GM19324 (cell line): Measurements from ENCODE around the gene GLUL.
"Not testable (repeated sequence)": the region's sequence is repeated elsewhere in the genome, so short reads cannot be mapped to it uniquely, and the experiment has no call there.

Experiments used
- ATAC-seq: cut with Tn5 transposase; IDR thresholded peaks from one replicate; pipeline ENCODE4 v1.9.1; 2021; ENCODE audit warnings: mild to moderate bottlenecking, moderate library complexity; ENCODE audit not compliant: unreplicated experiment, low FRiP score

Gene GLUL

DNA sequence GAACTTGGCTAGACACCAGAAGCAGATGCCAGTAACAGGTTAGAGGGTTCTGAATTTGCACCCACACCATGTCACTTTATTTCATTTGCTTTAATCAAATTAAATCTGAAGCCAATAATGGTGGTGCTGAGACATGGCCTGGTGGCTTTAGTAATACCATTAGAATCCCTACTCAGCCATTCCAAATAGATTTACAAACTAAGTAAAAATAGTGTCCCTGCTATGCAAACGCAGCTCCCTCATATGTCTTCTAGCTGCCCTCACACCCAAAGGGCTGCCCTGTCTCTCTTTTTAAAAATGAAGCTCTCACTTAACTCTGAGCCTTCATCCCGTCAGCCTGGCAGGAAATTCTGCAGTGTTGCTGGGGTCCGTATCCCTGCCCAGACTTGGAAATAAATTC lies 21.1 kb downstream of the GLUL start:
- ATAC-seq = no peak

DNA sequence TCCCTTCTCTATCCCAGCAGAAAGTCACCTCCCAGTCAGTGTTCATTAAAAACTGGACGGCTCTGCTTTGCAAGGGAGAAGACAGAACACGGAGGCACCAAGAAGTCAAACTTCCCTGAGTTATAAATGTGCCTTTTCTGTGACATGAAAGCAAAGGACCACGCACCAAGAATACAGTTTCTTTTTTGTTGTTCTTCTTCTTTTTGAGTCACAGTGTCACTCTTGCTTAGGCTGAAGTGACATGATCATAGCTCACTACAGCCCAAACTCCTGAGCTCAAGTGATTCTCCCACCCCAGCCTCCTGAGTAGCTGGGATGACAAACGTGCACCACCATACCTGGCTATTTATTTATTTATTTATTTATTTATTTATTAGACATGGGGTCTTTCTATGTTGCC lies 22.7 kb downstream of the GLUL start:
- no peak for ATAC-seq

- ATAC-seq = no peak
Observed at GRCh38 chr1:182368358-182368757, 23.2 kb downstream of the GLUL start.

GRCh38 chr1:182367926-182368325 lies 23.7 kb downstream of the GLUL start:
- no peak for ATAC-seq

GRCh38 chr1:182366596-182366995 lies 25.0 kb downstream of the GLUL start:
- ATAC-seq = no peak

- ATAC-seq = no peak
Observed at GRCh38 chr1:182359645-182360044, 31.9 kb downstream of the GLUL start.

DNA sequence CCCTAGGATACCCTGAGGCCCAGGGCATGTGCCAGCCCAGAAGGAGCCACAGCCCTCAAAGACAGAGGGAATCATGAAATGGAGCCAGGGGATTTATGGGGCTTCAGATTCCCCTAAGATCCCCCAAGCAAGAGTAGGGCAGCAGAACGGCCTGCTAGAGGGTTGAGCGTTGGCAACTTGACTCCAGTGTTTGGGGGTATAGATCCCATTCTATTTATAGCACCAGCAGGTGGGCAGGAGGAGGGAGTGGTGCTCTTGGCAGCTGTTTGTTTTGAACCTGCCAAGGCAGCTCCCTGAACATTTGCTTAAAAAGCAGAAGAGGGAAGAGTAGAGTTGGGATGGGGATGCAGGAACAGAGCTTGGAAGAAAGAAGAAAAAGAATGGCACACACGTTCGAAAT lies 33.7 kb downstream of the GLUL start:
- no peak for ATAC-seq

GRCh38 chr1:182357171-182357570 lies 34.4 kb downstream of the GLUL start:
- ATAC-seq = no peak

- no peak for ATAC-seq
Observed at GRCh38 chr1:182355723-182356098, 35.9 kb downstream of the GLUL start.

- ATAC-seq = no peak
Observed at GRCh38 chr1:182351790-182352364, 39.7 kb downstream of the GLUL start.

- no peak for ATAC-seq
Observed at GRCh38 chr1:182350839-182351238, 40.8 kb downstream of the GLUL start.

DNA sequence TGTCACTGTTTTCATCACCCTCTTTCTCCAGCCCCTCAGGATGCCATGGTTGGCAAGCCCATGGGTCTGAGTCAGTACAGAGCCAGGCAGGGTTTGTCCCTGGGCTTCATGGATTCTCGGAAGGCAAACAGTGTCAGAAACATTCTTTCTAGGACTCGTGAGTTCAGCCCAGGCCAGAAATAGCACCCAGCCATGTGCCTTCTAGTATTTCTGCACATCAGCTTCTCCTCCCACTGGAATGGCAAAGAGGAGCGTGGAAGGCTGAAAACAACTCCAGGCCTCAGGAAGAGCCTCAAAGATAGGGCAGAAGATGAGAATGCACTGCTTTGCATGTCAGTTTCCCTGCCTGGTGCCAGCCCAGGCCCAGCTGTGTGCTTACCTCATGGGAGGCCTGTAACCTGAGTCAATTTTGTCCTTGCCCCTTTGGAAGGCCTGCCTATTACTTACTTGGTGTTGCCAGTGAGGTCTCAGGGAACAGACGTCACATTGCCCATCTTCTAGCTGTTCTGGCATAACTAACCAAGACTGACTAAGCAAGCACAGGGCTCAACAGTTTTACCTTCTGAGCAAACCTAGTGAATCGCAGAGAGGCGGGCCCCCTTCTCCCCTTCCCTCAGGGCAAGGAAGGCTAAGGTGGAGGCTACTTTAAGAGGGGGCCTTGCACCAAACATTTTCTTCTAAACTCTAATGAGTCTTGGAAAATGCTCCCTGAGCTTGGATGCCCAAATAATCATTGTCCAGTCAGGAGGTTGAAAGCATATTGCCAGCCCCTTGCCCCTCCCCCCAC lies 42.4 kb downstream of the GLUL start:
- ATAC-seq = no peak

DNA sequence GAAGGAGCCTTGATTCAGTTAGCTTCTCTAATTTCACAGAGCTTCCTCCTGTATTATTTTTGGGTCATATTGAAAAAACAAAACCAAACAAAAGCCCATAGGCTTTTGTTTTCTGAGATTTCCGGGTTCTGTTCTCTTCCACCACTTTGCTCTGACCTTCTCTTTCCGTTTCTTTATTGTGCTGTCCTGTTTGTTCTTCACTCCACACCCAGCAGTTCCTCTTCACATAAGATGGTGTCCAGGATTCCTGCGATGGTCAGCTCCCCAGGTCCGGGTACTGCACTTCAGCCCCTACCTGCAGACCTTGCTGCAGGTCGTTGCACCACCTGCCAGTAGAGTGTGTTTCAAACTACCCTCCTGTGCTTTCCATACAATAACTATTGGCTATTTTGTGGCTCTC lies 44.6 kb downstream of the GLUL start:
- ATAC-seq = no peak

GRCh38 chr1:182340233-182341058 lies 51.1 kb downstream of the GLUL start:
- no peak for ATAC-seq

DNA sequence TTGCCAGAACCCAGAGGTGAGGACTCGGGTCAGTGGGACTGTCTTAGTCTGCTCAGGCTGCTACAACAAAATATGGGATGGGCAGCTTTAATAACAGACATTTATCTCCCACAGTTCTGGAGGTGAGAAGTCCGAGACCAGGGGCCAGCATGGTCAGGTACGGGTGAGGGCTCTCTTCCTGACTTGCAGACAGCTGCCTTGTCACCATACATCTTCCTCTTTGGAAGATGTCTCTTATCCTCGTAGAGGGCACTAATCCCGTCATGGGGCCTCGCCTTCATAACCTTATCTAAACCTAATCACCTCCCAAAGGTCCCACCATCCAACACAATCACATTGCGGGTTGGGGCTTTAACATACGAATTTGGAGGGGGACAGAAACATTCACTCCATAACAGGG lies 51.9 kb downstream of the GLUL start:
- no peak for ATAC-seq

DNA sequence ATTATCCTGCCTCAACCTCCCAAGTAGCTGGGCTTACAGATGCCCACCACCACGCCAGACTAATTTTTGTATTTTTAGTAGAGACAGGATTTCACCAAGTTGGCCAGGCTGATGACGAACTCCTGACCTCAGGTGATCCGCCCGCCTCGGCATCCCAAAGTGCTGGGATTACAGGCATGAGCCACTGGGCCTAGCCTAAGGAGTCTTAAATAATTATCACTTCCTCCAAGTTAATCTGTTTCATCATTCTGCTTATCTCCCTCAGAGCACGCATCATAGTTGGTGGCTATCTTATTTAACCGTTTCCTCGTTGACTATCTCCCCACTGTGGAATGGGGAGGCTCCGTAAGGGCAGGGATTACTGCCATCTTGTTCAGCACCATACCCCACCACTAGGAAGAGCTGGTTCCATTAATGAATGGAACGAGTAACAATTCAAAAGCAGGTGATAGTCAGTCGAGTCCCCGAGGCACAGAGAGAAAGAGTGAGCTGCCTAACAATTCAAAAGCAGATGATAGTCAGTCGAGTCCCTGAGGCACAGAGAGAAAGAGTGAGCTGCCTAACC lies 52.7 kb downstream of the GLUL start:
- no peak for ATAC-seq

GRCh38 chr1:182337736-182338571 lies 53.6 kb downstream of the GLUL start:
- ATAC-seq = no peak

- no peak for ATAC-seq
Observed at GRCh38 chr1:182335771-182336566, 55.6 kb downstream of the GLUL start.

DNA sequence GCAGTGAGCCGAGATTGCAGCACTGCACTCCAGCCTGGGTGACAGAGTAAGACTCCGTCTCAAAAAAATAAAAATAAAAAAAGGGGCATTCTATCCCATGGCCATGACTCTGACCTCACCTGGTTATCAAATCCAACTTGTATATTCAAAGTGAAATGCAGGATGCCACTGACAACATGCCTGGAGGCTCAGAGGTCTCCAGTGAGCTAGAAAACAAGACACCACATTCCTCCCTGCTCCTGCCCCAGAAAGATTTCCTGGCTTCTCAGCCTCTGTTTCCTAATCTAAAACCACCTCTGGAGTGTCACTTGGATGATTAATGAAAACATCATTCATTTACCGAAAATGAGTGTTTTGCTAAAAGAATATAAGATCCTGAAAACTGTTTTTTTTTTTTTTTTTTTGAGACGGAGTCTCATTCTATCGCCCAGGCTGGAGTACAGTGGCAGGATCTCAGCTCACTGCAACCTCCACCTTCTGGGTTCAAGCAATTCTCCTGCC lies 58.5 kb downstream of the GLUL start:
- ATAC-seq = not testable (repeated sequence)
